ENCODE data around the gene CAD. TPM values are rescaled to one million over a fixed set of nuclear protein-coding genes. Genes with fewer than 3 reads are reported as not detected.
A peak's percentile ranks its signal among the peaks of the same experiment; 100 is the strongest.

CAD gene
- total RNA-seq, 2 donors from 2014 or later = 18.4 to 36.9 TPM

GRCh38 chr2:27182346-27182745 is 34.8 kb upstream of the CAD start:
- Histone ChIP-seq H3K36me3 (replicated peaks in 1 of 2; ENCODE audit: insufficient read depth in 1 of 2, low read depth in 2 of 2) (no peaks in the 10 kb centered on the region), H3K4me3 (no peak overlapping the region), H3K27ac (no peak overlapping the region), H3K4me1 (no peaks in the 10 kb centered on the region), H3K9me3 (no peaks in the 10 kb centered on the region), H3K27me3 (peaks cover 0 to 9% of the 10 kb centered on the region in 2 donors)
- DNase-seq = no peak
- 65 to 74% methylated on average over 4 of the region's 4 CpGs for WGBS, 2 donors
- no peak for TF ChIP-seq CTCF (IDR thresholded peaks at IDR 0.05)
- TF ChIP-seq POLR2A (IDR thresholded peaks at IDR 0.05) = no peak
- no peak for ATAC-seq
- intact Hi-C loops (cut with DNase I) = no loop called here

- intact Hi-C loops (cut with DNase I) = no loop called here
- Histone ChIP-seq H3K4me3 (no peak overlapping the region), H3K27ac (no peak overlapping the region), H3K4me1 (no peaks in the 10 kb centered on the region), H3K36me3 (replicated peaks in 1 of 2; ENCODE audit: insufficient read depth in 1 of 2, low read depth in 2 of 2) (no peaks in the 10 kb centered on the region), H3K9me3 (no peaks in the 10 kb centered on the region), H3K27me3 (no peaks in the 10 kb centered on the region)
- TF ChIP-seq CTCF (IDR thresholded peaks at IDR 0.05) (no peak), POLR2A (IDR thresholded peaks at IDR 0.05) (no peak)
- WGBS, 2 donors = 59 to 70% methylated on average over 4 of the region's 4 CpGs
- DNase-seq = no peak
- ATAC-seq = no peak
These were observed 33.1 kb upstream of the CAD start for GRCh38 chr2:27184115-27184514.

GRCh38 chr2:27185331-27186026 is 31.7 kb upstream of the CAD start:
- H3K36me3 ChIP-seq (replicated peaks in 1 of 2; ENCODE audit: insufficient read depth in 1 of 2, low read depth in 2 of 2) = no peaks in the 10 kb centered on the region
- H3K27me3 ChIP-seq = no peaks in the 10 kb centered on the region
- WGBS, 2 donors = 22 to 29% methylated on average over 6 of the region's 6 CpGs
- intact Hi-C loops (cut with DNase I) = no loop called here
- ATAC-seq (peak; percentile 40), DNase-seq (peak in 2 of 4 donors; percentile 17 to 36)
- no peaks in the 10 kb centered on the region for H3K4me1 ChIP-seq
- H3K27ac ChIP-seq = peak overlapping the region in 1 of 4 donors; percentile 34
- H3K4me3 ChIP-seq = no peak overlapping the region
- H3K9me3 ChIP-seq = no peaks in the 10 kb centered on the region
- TF ChIP-seq POLR2A (IDR thresholded peaks at IDR 0.05) = no peak
- no peak for TF ChIP-seq CTCF (IDR thresholded peaks at IDR 0.05)

GRCh38 chr2:27186613-27187345 is 30.4 kb upstream of the CAD start:
- WGBS, 2 donors = 50 to 63% methylated on average over 5 to 6 of the region's 6 CpGs
- no peak overlapping the region for H3K27ac ChIP-seq

More at GRCh38 chr2:27186613-27187345, 30.4 kb upstream of the CAD start:
- ATAC-seq = no peak
- TF ChIP-seq POLR2A (IDR thresholded peaks at IDR 0.05) (no peak), CTCF (IDR thresholded peaks at IDR 0.05) (no peak)
- Histone ChIP-seq H3K4me1 (no peaks in the 10 kb centered on the region), H3K9me3 (no peaks in the 10 kb centered on the region), H3K27me3 (no peaks in the 10 kb centered on the region), H3K36me3 (replicated peaks in 1 of 2; ENCODE audit: insufficient read depth in 1 of 2, low read depth in 2 of 2) (no peaks in the 10 kb centered on the region), H3K4me3 (no peak overlapping the region)
- DNase-seq = no peak
- intact Hi-C loops (cut with DNase I) = no loop called here
